GM12864 (cell line): ENCODE measurements around the gene IFI30.

Experiments used
- DNase-seq: peaks from one replicate; pipeline ENCODE4 v3.0.0-alpha.2; 2011; ENCODE audit warnings: low read depth
- H3K4me3 ChIP-seq: 2 replicates; pipeline ENCODE4 v1.5.1; 2011; ENCODE audit warnings: mild to moderate bottlenecking, low read depth, low read length, control low read depth
- TF ChIP-seq, protein P1 (sequence below): IDR thresholded peaks from 2 replicates; pipeline ENCODE4 v1.5.1; 2011; ENCODE audit warnings: low read depth, mild to moderate bottlenecking, moderate library complexity, low read length, control low read depth, inconsistent platforms; ENCODE audit errors: missing control alignments

The IFI30 gene

DNA sequence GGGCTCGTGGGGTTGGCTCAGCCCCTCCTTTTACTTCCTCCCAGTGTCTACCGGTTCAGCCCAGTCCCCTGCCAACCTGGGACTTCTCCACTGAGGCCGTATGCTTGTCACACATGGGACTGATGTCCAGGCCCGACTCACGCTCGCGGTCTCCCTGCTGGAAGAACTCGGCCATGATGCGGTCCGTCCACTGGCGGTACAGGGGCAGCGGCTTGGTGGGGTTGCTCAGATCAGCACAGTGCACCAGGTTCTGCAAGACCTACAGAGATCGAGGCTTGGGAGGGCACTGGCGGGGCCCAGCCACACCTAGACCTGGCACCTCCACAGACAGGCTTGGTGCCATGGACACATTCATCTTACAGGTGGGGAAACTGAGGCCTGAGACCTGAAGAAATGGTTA lies 38.1 kb downstream of the IFI30 start:
- H3K4me3 ChIP-seq: no peak overlapping the region
- DNase-seq: no peak
- TF ChIP-seq, protein P1, sequence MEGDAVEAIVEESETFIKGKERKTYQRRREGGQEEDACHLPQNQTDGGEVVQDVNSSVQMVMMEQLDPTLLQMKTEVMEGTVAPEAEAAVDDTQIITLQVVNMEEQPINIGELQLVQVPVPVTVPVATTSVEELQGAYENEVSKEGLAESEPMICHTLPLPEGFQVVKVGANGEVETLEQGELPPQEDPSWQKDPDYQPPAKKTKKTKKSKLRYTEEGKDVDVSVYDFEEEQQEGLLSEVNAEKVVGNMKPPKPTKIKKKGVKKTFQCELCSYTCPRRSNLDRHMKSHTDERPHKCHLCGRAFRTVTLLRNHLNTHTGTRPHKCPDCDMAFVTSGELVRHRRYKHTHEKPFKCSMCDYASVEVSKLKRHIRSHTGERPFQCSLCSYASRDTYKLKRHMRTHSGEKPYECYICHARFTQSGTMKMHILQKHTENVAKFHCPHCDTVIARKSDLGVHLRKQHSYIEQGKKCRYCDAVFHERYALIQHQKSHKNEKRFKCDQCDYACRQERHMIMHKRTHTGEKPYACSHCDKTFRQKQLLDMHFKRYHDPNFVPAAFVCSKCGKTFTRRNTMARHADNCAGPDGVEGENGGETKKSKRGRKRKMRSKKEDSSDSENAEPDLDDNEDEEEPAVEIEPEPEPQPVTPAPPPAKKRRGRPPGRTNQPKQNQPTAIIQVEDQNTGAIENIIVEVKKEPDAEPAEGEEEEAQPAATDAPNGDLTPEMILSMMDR: no peak

DNA sequence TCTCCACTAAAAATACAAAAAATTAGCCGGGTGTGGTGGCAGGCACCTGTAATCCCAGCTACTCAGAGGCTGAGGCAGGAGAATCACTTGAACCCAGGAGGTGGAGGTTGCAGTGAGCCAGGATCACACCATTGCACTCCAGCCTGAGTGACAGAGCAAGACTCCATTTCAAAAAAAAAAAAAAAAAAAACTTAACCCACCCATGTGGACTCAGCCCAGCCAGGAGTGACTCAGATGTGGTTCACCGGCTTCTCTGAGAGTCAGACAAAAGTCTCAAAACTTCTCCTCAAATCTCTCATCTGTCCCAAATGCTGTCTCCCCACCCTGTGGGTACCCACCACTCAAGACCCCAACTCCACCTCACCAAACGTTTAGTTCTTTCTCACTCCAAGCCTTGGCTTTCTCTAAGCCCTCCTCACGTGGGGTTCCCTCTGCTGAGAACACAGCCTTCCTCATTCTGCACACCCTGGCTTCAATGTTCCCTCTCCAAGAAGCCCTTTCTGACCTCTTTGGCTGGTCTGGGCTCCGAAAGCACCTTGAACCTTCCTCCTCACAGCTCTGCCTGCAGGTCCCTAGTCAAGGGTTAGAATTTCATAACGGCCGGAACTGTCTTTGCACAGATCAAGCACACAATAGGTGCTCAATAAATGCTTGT lies 41.3 kb downstream of the IFI30 start:
- TF ChIP-seq, protein P1: no peak
- no peak overlapping the region for H3K4me3 ChIP-seq
- DNase-seq: no peak

DNA sequence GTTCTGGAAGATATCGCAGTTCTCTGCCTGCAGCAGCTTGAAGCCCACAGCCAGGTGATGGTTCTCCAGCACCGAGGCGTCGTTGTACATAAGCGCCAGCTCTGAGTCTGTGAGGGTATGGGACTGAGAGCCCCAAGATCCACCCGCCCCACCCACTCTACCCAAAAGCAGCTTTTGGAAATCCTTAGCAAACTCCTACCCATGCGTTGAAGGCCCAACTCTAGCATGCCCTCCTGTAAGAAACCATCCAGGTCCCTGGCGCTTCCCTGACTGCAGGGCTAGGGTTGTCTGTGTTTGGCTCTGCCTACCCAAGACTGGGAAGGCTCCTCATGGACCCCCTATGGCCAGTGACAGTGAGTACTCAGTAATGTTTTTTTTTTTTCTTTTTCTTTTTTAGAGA lies 43.2 kb downstream of the IFI30 start:
- H3K4me3 ChIP-seq: no peak overlapping the region
- TF ChIP-seq, protein P1: no peak
- no peak for DNase-seq

DNA sequence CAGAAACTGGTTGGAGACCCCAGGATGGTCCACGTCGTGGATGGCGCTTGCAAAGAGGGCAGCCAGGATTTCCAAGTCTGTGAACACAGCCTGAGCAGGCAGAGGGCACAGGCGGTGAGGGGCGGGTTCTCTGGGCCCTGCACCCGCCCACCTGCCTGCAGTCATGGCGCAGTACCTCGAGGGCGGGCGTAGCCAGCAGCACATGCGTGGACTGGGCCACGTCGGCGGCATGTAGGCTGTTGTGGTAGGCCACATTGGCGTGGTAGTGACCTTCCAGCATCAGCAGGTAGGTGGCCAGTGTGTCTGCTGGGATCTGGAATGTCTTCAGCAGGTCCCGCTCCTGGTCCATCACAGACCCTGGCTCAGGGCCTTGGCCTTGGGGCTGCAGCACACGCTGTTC lies 44.5 kb downstream of the IFI30 start:
- DNase-seq: no peak
- TF ChIP-seq, protein P1: no peak
- no peak overlapping the region for H3K4me3 ChIP-seq

DNA sequence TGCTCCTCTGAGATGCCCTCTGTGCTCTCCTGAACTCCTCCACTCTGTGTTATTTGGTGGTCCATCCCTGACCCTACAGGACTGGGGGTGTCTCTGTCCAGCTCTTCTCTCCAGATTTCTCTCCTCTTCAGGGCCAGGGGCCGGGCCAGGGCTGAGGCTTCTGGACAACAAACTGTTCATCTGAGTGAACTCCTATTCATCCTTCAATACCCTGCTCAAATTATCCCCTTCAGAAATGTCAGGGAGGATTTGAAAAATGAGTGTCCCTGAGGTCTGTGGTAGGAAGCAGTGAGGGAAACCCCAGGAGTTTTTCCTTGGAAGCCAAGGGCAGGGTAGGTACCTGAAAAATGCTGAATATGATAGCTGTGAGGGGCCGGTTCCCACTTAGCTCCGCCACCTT lies 45.0 kb downstream of the IFI30 start:
- no peak overlapping the region for H3K4me3 ChIP-seq
- no peak for DNase-seq
- TF ChIP-seq, protein P1: no peak

DNA sequence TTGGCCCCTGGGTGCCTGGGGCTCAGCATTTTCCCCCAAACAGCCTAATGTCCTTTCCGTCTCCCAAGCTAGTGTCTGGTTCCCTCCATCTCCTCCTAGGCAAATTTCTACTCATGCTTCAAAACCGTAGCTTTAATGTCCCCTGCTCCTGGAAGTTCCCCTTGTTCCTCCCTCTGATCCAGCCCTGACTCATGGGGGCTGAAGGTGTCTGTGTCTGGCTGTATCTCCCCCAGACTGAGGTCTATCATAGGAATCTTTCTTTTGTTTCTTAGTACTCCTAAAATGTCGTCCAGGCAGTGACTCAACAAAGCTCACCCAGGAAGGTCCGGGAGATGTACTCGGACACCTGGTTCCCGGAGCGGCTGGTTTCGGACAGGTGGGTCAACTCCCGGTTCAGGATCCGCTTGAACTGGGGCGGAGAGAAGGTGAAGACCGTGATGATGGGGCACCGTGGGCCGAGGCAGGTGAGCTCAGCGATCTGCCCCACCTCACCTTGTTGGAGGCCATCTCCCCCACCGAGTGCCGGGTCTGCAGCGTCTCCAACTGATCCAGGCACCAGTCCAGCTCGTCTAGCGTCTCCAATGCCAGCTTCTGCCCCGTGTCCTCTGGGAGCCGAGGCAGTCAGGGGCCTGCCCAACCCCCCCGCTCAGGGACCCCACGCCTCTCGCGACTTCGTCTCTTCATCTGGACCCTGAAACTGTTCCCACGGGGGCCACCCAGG lies 46.5 kb downstream of the IFI30 start:
- TF ChIP-seq, protein P1: no peak
- no peak overlapping the region for H3K4me3 ChIP-seq
- DNase-seq: no peak
